HG03460 (cell line): ENCODE data around the gene ATP6V0E1.

Experiments used
- ATAC-seq: cut with Tn5 transposase; IDR thresholded peaks from one replicate; pipeline ENCODE4 v1.9.1; 2021; ENCODE audit not compliant: unreplicated experiment

Gene ATP6V0E1

DNA sequence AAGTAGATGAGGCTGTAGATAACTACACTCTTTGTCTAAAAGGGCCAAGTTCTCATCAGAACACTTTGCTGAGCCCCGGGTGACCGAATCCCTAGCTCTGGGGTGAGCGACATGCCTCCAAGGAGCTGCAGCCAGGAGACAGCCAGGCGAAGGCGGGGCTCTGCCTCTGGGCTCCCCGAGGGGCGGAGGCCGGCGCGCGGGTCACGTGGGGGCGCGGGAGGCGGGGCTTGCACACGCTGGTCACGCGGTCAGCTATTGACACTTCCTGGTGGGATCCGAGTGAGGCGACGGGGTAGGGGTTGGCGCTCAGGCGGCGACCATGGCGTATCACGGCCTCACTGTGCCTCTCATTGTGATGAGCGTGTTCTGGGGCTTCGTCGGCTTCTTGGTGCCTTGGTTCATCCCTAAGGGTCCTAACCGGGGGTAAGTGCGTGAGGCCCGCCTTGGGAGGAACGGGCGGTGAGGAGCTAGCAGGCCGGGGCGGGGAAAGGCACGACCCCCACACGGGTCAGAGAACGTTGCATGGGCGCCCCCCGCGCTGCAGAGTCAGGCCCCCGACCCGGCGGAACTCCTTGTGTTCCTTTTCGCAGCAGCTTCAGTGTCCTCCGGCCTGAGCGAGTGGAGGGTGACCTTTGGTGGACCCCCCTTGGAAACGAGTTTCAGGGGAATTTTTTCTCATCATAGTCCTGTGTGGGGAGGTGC lies at the start of gene ATP6V0E1:
ATP6V0E1 (plus strand) TSS at position 230 of the 702 bp plus-strand sequence; CDS start at position 320, 90 bp downstream.
- ATAC-seq: peak; percentile 89

DNA sequence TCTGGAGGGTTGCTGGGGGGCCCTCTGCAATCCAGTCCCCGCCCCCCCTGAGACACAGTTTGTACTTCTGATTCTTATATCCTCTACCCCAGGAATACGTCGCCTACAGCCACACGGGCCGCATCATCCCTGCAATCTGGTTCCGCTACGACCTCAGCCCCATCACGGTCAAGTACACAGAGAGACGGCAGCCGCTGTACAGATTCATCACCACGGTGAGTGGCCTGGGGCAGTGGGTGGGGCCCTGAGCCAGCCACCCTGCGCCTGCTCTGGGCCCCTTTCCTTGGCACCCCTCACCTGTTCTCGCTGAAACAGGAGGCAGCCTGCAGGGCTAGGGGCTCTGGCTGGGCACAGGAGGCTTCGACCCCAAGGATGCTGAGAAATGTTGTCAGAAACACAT lies 48.5 kb upstream of the ATP6V0E1 start:
- no peak for ATAC-seq

DNA sequence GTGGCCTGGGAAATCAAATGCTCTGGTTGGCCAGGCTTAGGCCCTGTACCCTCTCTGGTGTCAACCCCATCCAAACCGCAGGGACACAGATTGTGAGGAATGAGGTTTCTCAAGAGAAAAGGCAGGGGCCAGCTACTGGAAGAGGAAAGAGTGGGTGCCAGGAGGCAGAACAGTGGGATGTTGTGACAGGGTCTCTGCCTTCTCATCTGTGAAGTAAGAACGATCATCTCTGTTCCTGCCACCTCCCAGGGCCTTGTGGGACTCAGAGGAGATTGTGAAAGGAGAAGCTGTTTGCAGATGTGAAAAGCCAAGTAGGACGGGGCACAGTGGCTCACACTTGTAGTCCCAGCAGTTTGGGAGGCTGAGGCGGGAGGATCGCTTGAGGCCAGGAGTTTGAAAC lies 47.2 kb upstream of the ATP6V0E1 start:
- no peak for ATAC-seq

DNA sequence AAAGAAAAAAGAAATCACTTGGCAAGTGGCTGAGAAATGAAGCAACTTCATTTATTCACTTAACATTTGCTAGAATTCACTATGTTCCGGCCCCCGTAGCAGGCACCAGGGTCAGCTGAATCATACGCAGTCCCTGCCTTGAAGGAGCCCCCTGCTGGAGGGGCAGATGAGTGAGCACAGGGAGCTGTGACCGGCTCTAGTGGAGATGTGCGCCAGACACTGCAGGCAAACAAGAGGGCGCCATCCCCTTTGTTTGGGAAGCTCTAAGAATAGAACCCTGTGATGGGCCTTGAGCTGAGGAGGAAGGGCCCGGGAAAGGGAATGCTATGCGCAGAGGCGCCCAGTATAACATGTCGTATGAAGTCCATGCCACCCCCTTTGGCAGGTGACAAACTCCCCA lies 44.5 kb upstream of the ATP6V0E1 start:
- ATAC-seq: no peak

DNA sequence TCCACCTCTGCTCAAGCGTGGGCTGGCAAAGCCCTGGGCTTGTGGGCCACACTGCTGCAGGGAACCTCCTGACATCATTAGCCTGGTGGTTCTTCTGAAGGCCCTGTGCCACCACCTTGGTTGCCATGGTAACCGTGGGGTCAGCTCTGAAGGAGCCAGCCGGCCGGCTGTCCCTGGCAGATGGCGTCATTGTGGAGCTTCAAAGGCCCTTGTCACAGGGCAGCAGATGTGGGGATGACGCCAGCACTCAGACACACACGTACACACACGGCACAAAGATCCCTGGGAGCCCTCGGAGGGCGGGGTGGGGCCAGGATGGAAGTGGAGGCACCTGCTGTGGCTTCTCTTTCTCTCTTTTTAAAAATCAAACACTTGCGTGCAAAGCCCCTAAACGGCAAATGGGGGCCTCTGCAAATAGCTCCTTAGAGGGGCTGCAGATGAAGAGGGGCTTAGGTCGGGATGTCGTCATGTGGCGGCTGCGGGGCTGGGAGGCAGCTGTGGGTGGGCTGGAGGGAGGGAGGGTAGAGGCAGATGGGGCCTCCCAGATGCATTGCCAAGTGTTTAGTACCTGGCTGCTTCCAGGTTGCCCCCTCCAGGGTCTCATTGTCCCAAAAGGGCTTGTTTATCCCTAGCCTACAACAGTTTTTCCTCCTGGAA lies 43.8 kb upstream of the ATP6V0E1 start:
- ATAC-seq: no peak

DNA sequence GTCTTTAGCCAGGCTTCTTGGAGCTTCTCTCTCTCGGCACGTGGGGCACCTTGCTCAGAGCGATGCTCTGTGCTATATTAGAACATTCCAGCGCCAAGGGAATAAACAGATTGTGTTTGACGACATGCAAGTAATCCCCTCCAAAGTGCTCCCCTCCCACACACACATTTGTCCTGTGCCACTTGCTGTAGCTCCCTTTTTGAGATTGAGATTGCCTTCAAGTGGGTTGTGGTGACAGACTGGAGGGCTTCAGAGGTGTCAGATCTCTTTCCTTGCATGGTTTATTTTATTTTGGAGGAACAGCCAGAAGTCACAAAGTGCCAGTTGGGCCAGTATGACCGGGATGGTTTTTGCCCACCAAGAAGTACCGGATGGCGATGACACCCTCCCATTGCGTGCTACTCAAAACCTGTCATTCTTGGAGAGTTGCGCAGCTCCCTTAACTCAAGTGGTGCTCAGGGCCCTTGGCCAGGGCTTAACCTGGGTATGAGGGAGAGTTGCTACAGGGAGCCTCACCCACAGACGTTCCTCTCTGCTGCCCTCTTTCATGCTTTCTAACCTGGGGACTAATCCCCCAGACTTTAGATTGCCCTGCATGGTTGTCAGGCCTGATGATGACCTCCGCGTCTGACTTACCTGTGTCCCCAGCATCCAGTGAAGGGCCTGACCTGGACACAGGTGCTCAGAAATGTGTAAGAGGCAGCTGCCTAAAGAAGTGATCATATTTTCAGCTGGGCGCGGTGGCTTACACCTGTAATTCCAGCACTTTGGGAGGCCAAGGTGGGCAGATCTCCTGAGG lies 43.1 kb upstream of the ATP6V0E1 start:
- ATAC-seq: no peak

DNA sequence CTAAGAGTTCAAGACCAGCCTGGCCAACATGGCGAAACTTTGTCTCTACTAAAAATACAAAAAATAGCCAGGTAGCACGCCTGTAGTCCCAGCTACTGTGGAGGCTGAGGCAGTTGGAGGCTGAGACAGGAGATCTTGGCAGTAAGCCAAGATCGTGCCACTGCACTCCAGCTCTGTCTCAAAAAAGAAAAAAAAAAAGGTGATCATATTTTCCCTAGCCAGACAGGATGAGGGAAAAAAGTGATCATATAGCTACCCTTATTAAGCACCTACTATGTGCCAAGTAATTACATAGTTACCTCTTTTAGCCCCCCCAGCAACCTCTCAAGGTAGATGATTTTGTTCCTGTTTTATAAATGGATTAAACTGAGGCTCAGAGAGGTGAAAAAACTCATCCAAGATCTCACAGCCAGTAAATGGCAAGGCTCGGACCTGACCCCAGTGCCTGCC lies 42.5 kb upstream of the ATP6V0E1 start:
- ATAC-seq: no peak

DNA sequence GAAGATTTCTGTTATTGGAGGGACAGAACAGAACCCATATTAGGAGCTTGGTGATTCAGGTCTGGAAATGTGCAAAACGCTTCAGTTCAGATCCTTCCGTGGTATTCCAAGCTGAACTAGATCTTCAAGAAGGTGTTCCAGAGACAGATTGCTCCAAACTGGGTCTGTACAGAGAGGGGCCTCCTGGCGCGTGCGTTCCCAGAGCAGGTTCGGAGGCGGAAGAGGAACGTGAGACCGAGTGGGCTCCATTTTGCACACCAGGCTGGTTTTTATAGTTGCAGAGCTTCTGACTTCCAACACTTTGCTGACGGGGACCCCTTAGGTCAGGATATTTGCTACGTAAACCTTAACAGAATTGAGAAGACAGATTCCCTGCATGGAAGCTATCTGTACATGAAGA lies 41.0 kb upstream of the ATP6V0E1 start:
- ATAC-seq: no peak

DNA sequence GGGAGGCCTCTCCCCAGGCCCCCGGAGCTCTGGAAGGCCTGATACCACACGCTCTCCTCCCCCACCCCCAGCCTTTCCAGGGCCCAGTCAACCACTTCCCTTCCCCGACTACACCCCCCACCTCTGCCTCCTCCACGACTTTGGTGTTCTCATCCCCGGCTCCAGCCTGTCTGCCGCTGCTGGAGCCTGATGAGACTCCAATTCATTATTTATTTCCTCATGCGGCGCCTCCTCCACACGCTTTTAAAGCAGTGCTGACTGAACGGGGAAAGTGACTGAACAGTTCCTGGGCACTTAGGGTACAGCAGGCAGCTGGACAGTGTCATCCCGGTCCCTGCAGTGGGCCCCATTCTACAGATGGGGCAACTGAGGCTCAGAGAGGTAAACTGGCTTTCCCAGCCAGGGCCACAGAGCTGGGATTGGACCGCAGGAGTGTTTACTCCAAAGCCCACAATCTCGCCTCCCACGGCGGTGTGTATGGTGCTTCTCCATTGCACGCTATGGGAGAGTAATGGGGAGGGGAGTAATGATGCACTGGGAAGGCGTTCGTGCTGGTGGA lies 40.2 kb upstream of the ATP6V0E1 start:
- no peak for ATAC-seq

DNA sequence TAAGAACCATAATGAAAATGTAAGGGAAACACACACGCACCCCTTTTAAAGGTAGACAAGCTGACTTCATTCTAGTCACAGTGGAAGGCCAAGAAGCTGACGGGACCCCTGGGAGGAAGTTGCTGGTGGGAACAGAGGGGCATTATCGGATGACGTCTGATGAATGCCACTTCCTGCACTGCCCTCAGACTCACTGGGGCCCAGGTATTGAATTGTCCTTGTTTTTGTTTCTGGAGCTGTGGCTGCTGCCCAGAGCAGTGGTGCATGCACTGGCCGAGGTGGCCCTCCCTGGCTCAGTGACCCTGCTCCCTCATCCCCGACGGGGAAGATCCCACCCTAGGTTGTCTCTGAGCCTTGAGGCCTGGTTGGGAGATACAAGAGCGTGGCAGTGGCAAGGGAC lies 39.7 kb upstream of the ATP6V0E1 start:
- no peak for ATAC-seq

DNA sequence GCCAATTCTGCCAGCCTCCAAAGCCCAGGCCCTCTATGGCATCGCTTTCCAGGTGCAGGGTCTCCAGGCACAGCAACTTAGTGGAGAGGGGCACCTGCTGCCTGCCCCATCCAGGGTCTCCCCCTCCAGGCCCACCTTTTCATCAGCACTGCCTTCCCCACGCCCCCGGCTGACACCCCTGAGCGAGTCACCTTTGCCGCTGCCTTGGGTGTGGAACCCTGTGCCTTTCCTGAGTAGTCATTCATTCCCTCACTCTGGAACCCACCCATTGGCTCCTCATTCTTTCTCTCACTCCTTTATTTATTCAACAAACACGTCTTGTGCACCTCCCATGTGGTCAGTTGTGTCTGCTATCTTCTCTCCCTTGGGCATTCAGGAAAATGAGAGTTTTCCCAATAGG lies 38.8 kb upstream of the ATP6V0E1 start:
- no peak for ATAC-seq

DNA sequence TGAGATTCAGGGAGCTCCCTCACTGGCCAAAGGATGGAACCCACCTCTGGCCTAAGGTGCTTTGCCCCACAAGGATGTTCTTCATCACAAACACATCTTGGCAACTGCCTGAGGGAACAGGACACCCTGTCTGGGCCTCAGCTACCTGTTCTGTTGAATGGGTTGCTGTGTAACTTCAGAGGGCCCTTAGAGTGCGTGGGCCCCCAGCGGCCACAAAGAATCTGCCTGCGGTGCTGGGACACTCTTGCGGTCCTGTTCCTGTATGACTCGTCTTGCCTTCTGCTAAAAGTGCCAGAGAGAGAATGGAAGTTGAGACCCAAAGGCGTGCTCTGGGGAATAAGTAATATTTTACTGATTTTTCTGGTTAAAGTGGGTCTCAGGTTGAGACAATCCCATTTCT lies 38.4 kb upstream of the ATP6V0E1 start:
- no peak for ATAC-seq

DNA sequence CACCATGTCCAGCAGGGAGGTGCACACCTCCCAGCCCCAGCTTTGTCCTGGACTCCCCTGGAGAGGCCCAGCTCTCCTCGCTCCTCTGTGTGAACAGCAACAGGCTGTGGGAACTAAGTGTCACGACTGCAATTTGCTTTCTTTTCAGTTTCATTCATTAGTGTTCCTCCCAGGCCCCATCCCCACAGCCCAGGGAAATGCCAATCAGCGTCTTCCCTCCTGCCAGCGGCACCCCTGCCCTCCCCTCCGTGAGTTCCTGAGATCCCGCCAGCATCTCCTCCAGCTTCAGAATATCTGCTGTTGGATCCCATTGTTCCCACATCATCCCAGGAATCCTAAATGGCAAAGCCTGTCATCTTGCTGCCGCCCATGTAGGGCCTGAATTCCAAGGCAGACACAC lies 37.4 kb upstream of the ATP6V0E1 start:
- ATAC-seq: no peak

DNA sequence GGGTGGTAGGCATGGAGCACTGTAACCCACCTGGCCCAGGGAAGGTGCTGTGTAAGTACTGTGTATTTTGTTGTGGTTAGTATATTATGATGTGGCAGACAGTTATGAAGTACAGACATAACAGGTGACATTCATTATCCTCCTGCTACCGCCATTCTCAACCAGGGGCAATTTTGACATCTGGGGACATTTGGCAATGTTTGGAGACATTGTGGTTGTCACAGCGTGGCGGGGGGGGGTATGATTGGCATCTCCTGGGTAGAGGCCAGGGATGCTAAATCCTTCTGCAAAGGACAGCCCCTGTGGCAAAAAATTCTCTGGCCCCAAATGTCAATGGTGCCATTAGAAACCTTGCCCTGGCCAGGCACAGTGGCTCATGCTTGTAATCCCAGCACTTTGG lies 34.1 kb upstream of the ATP6V0E1 start:
- ATAC-seq: no peak

DNA sequence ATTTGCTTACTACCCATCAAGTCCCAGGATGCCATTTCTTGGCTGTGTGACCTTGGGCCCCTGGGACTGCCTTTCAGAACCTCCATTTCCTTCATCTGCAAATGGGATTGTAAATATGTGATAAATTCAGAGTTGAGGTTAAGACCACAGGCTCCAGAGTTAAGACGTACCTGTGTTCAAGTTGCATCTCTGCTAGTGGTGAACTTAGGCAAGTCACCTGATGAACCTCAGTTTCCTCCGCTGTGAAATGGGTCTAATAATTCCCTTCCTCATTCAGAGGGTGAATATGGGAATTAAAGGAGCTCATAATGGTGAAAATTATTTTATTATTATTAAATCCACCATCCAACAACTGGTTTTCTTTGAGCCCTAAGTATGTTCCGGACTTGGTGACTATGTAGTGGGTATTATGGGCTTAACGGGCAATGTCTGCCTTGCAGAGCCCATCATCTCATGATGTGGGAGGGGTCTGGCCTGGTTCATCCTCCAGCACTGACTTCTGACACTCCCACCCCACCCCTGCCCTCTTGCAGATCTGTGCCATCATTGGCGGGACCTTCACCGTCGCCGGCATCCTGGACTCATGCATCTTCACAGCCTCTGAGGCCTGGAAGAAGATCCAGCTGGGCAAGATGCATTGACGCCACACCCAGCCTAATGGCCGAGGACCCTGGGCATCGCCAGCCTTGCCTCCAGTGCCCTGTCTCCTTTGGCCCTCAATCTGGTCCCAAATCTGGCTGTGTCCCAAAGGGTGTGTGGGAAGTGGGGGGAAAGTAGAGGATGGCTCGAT lies 33.2 kb upstream of the ATP6V0E1 start:
- ATAC-seq: no peak

DNA sequence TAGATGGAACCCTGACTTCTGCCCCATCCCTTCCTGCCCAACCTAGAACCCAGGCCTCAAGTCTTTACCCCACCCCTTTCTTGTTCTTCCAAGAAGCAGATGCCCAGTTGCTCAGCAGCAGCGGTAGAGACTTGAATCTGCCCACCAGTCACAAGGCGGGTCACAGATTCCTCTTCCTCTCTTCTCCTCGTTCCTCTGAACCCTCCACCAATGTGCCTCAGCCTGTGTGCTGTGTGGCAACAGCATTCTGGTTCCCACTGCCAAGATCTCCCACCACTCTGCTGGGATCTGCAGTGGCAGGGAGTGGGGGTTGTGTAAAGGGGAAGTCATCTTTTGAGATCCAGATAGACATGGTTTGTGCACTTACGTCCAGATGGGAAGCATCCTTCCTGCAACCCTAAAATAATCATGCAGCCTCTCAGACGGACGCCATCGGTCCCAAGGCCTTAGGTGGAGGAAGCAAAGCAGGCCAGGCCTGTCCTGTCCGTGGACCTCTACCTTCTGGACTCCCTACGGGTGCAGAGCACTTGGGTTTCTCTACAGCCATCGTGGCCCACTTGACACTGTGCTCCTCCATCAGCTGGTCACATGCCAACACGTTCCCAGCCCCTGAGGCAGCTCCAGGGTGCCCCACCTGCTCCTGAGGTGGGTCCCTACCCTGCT lies 32.1 kb upstream of the ATP6V0E1 start:
- ATAC-seq: no peak

DNA sequence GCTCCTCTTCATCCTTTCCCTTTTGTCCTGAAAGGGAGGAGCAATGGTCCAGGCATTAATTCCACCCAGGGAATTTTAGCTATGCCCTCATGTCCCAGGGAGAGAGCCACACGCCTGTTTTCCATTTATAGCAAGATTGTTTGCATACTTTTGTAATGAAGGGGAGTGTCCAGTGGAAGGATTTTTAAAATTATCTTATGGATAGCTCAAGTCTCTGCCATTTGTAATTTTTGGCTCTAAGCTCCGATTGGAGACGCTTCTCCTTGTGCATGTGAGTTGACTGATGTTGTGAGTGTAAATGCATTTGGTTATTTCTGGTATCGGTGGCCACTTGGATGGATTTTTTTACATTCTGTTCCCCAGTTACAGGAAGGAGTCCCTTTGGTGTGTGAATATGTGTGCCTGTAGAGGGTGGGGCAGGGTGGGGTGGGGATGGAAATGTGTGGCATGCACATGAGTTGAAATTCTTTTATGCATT lies 31.5 kb upstream of the ATP6V0E1 start:
- ATAC-seq: no peak

DNA sequence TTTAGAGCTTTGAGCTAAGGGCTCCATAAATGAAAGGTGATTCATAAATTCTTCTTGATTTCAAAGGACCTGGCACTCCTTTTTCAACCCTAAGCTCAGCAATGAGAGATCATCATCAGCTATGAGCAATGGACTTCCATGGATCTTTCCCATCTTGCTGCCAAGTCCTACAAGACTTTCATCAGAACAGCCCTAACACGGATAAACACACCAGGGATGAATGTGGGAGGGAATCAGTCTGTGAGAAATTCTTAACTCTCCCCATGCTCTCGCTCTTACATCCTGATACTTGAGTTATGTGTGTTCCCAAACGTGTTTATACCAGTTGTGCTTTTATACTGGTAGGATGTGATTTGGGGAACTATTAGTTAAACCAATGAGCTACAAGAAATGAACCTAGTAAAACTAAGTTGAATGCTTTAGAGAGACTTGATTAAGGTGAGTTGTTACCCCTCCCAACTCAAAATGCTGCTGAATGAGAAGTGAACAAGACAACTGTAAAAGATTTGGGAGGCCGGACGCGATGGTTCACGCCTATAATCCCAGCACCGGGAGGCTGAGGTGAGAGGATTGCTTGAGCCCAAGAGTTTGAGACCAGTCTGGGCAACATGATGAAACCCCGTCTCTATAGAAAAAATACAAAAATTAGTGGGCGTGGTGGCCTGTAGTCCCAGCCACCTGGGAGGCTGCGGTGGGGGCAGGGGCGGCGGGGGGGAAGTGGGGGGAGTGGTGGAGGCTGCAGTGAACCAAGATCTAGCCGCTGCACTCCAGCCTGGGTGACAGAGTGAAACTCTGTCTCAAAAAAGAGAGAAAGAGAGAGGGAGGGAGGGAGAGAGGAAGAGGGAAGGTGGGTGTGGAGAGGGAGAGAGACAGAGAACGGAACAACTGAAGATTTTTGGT lies 29.5 kb upstream of the ATP6V0E1 start:
- ATAC-seq: no peak

DNA sequence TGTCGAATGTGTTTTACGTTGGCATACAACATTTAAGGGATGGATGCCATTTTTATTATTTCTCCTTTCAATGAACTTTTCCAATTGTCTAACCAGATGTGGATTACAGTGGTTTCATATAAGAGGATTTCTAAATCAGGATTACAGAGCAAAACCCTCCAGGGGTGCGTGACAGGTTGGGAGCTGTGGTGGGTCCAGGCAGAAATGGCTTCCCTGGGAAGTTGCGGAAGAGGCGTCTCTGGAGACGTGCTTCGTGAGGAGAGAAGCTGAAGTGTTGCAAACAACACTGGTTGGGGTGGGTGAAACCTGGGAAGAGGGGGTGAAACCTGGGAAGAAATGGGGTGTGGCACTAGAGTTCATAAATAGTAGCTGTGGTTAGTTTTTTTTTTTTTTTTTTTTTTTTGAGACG lies 28.8 kb upstream of the ATP6V0E1 start:
- ATAC-seq: no peak
